B cell (primary cell): ENCODE results near the gene TLR5.

Experiments used
- CTCF ChIP-seq: fragments of 200-600 bp; IDR thresholded peaks from one replicate; pipeline ENCODE4 v1.8.0; 2022; ENCODE audit warnings: antibody characterized with exemption, mild to moderate bottlenecking
- EZH2 ChIP-seq: IDR thresholded peaks from 2 replicates; pipeline ENCODE4 v1.6.1; 2012; ENCODE audit warnings: borderline replicate concordance, low read depth, mild to moderate bottlenecking, moderate library complexity, low read length; ENCODE audit not compliant: insufficient read depth, poor library complexity, severe bottlenecking

GRCh38 chr1:223068900-223069665 is 74.0 kb downstream of the TLR5 start:
- TF ChIP-seq CTCF = no peak
- no peak for TF ChIP-seq EZH2
